Activated CD4-positive, alpha-beta memory T cell treated with anti-CD3 and anti-CD28 coated beads for 36 hours (primary cell): ENCODE measurements around the gene PARVB. TPM values are rescaled to one million over a fixed set of nuclear protein-coding genes. Genes with fewer than 3 reads are reported as not detected.

Source experiments
- CTCF ChIA-PET: fragments of 350-600 bp; sonication (Branson Sonifier 250); formaldehyde crosslinking; loops from one replicate; lab custom pipeline; 2021; ENCODE audit warnings: antibody characterized with exemption, inconsistent platforms; lab: Charles Lee
- POLR2A ChIA-PET: fragments of 350-600 bp; sonication (Branson Sonifier 250); formaldehyde crosslinking; loops from one replicate; lab custom pipeline; 2021; ENCODE audit warnings: antibody characterized with exemption; lab: Charles Lee
- DNase-seq: peaks from one replicate; pipeline ENCODE4 v3.0.0-alpha.2; 2020
- H3K27ac Mint-ChIP-seq: one replicate; pipeline ENCODE4 v1.8.0; 2021; ENCODE audit warnings: mixed read lengths
- H3K27me3 Mint-ChIP-seq: one replicate; pipeline ENCODE4 v1.8.0; 2021; ENCODE audit warnings: mixed read lengths
- H3K36me3 Mint-ChIP-seq: one replicate; pipeline ENCODE4 v1.8.0; 2021; ENCODE audit warnings: mixed read lengths
- H3K4me1 Mint-ChIP-seq: one replicate; pipeline ENCODE4 v1.8.0; 2021; ENCODE audit warnings: low read depth, mixed read lengths
- H3K4me3 Mint-ChIP-seq: one replicate; pipeline ENCODE4 v1.8.0; 2021; ENCODE audit warnings: mild to moderate bottlenecking, mixed read lengths
- H3K9me3 Mint-ChIP-seq: one replicate; pipeline ENCODE4 v1.8.0; 2021; ENCODE audit warnings: mixed read lengths
- intact Hi-C: fragments of 100-400 bp; cut with micrococcal nuclease; formaldehyde crosslinking; loops from one replicate; pipeline ENCODE4 v1.15.1; 2023
- total RNA-seq, 2 experiments: library from RNA; stranded (reverse); gene quantifications; one replicate each; pipeline ENCODE4 v1.2.3, GENCODE V29; 2021

Gene PARVB
- total RNA-seq, 2 experiments from 2014 or later: 77.8 to 82.8 TPM

DNA sequence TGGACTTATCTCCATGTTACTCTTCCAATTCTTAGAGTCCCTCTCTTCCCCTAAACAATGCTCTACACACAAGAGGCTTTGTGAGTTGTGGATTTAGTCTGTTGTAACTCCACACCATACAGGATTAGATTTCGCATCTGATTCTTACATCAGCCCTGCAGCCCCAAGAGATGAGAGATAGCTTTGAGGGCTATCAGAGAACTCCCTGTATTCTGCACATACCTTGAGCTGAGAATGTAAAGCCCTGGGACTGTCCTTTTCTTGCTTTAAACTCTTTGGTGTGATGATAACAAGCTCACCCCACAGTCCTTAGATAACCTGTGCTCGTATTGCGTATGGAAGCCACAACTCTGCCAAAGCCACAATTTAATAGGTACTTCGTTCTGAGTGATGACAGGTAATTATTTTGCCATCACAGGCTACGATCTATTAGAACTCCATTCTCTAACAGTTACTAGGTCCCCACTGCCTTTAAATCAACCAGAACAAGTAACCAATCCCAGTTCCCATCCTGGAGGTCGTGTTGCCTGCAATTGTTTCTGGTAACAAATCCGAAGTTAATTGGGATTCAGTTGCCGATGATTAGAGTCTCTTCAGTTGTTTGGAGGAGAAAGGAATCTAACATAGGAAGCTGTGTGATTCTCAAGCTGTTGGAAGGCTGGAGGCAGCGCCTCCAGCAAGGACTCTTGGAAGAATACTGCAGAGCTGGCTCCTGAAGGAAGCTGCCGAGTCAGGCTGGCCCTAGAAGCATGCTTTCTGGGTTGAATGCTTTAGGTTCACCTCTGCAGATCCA is 155.3 kb downstream of the PARVB start:
- POLR2A ChIA-PET: interaction anchor here (0.6 kb wide), 1 partner anchor 14 kb away, joined by 3 read pairs; no protein-coding TSS in a partner anchor
- CTCF ChIA-PET: no interaction called here
- intact Hi-C loops: no loop called here
- peaks cover 5% of the 10 kb centered on the region for H3K36me3 Mint-ChIP-seq
- H3K4me1 Mint-ChIP-seq: peaks cover 19% of the 10 kb centered on the region
- no peak overlapping the region for H3K27ac Mint-ChIP-seq
- H3K4me3 Mint-ChIP-seq: no peak overlapping the region
- DNase-seq: no peak
- H3K27me3 Mint-ChIP-seq: no peaks in the 10 kb centered on the region
- no peaks in the 10 kb centered on the region for H3K9me3 Mint-ChIP-seq

DNA sequence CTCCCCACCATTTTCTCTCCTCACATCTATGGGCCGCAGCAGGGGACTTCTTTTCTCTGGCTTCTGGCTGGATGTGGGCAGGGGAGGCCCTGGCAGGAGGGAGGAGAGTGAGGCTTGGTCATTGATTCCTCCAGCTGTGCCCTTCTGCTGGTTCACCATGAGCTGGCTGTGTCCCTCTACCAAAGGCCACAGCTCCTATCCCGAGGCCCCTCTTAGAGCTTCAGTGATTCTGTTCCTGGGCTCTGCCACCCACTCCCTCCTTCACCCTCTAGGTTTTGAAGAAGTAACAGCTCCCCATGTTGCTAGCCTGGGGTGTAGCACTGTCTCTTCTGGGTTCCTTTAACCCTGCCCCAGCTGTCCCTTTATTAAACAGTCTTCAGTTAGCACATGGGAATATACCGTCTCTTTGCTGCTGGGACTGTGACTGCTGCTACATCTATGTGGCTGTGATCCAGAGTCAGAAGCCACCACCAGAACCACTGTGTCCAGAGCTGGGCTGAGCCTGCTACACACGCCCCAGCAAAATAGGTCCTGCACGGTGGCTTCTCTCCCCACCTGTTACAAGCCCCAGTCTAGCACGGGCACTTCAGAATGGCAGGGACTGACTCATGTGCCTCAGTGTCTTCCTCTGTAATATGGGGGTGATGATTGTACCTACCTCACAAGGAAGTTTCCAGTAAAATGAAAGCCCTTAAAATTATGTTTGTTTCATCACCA is 156.0 kb downstream of the PARVB start:
- Mint-ChIP-seq H3K4me1 (peaks cover 22% of the 10 kb centered on the region), H3K9me3 (no peaks in the 10 kb centered on the region), H3K27ac (no peak overlapping the region), H3K4me3 (peak overlapping the region; percentile 86), H3K27me3 (no peaks in the 10 kb centered on the region), H3K36me3 (peaks cover 5% of the 10 kb centered on the region)
- intact Hi-C loops: loop anchor here (5.0 kb wide), 2 partner anchors 188 to 502 kb away; no protein-coding TSS in a partner anchor
- POLR2A ChIA-PET: interaction anchor here (0.6 to 3.4 kb wide), 3 partner anchors 11 to 156 kb away, joined by 3 to 13 read pairs (median 5); partner anchors contain the start of gene PARVB
- CTCF ChIA-PET: no interaction called here
- DNase-seq: no peak

DNA sequence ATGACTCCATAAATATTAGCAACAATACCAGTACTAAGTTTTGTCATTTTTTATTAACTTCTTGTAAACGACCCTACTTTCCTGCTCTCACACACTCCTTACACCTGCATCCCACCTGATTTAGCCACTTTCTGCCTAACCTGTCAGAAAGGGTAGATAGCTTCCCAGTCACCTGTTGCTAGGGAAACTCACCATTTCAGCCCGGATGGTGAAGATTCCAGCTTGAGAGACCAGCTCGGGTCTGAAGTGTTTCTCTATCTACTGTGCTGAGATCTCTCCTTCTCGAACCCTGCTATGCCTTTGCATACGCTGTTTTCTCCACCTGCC is 156.6 kb downstream of the PARVB start, which contains the start of gene PARVG:
PARVG (plus strand) TSS at position 220 of the 327 bp plus-strand sequence. CDS start 2,405 bp downstream, outside the sequence.
- peak within 1 kb of the TSS; percentile 89 for H3K27ac Mint-ChIP-seq
- POLR2A ChIA-PET: interaction anchor here (1.4 to 3.4 kb wide), 2 partner anchors 10 to 157 kb away, joined by 5 to 13 read pairs; partner anchors contain the start of gene PARVB
- peaks cover 23% of the 10 kb centered on the region for H3K4me1 Mint-ChIP-seq
- peak; percentile 44 for DNase-seq
- H3K4me3 Mint-ChIP-seq: peak within 1 kb of the TSS; percentile 86
- intact Hi-C loops: loop anchor here (5.0 kb wide), 2 partner anchors 188 to 502 kb away; no protein-coding TSS in a partner anchor
- CTCF ChIA-PET: interaction anchor here (0.9 to 1.4 kb wide), 4 partner anchors 14 to 188 kb away, joined by 3 to 5 read pairs (median 3); no protein-coding TSS in a partner anchor
- no peaks in the 10 kb centered on the region for H3K27me3 Mint-ChIP-seq
- H3K36me3 Mint-ChIP-seq: peaks cover 5% of the 10 kb centered on the region
- no peaks in the 10 kb centered on the region for H3K9me3 Mint-ChIP-seq

DNA sequence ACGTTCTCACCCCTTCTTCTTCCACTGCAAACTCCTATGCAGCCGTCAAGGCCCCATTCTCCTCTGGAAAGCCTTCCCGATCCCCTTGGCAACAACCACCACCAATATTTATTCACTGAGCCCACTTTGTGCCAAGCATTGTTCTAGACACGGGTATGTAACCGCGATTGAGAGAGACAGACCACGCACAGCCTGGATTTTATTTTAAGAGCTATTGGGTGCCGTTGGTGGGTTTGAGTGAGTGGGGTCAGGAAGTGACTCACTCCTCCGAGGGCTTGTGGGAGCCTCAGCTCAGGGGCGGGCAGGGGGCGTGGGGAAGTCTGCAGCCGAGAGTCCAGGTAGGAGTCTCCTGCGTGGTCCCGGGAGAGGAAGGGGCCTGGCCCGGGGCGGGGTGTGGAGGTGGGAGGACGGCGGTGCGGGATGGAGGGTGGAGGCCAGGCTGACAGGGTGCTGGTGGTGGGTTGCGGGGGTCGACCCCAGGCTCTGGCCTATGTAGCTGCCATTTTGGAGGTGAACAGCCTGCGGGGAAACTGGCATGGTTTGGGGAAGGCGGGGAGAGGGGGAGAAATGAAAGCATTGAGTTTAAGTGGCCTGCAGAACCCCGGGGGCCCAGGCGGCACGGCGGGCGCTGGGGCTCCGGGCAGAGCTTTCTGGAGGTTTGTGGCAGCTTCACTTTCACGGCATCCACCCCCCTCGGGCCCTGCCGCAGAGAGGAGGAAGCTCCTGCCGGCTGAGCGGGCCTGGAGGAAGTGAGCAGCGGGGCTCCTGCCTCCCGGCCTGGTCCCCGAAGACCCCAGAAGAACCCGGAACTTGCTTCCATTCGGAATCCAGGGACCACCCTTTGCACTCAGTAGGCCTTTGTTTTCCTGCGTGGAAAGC is 157.2 kb downstream of the PARVB start:
- peak; percentile 78 for DNase-seq
- Mint-ChIP-seq H3K27ac (peak overlapping the region; percentile 89), H3K27me3 (no peaks in the 10 kb centered on the region), H3K9me3 (no peaks in the 10 kb centered on the region), H3K4me3 (peak overlapping the region; percentile 86), H3K36me3 (peaks cover 5% of the 10 kb centered on the region), H3K4me1 (peaks cover 23% of the 10 kb centered on the region)
- ChIA-PET CTCF (interaction anchor here (0.6 to 1.4 kb wide), 6 partner anchors 14 to 216 kb away, joined by 3 to 5 read pairs (median 3); no protein-coding TSS in a partner anchor), POLR2A (interaction anchor here (0.8 to 3.4 kb wide), 5 partner anchors 10 to 157 kb away, joined by 3 to 13 read pairs (median 4); partner anchors contain the start of gene PARVB)
- intact Hi-C loops: loop anchor here (5.0 kb wide), 2 partner anchors 189 to 501 kb away; no protein-coding TSS in a partner anchor

DNA sequence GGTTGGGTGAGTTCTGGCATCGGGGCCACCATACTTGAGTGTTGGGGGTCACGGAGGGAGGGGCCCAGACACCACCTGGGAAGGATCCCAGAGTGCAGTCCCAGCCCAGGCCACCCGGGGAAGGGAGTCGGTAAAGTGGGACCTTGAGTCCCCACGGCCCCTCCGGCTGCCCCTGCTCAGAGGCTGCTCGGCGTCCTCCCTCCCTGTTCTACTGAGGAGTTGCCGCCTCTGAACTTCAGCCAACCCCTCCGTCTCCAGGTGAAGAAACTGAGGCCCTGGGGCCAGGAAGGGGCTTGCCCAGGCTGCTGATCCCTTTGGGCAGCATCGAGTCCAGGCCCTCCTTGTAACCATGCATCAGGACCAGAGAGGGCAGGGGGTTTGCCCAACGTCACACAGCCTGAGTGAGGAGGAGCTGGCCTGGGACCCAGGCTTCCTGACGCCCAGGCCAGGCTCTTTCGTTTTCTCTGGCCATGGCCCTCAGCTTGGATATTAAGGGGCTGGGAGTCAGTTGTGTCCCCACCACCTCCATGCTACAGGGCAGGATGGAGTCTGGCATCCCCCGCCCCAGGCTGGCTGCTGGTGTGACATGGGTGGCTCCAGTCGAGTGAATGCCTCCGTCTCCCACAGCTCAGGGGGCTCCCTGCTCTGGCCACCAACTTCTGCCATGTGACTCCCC is 157.9 kb downstream of the PARVB start:
- CTCF ChIA-PET: interaction anchor here (0.7 to 1.7 kb wide), 5 partner anchors 15 to 189 kb away, joined by 3 to 7 read pairs (median 3); no protein-coding TSS in a partner anchor
- Mint-ChIP-seq H3K27me3 (no peaks in the 10 kb centered on the region), H3K9me3 (no peaks in the 10 kb centered on the region), H3K4me3 (peak overlapping the region; percentile 86), H3K27ac (peak overlapping the region; percentile 89), H3K4me1 (peaks cover 23% of the 10 kb centered on the region), H3K36me3 (peaks cover 5% of the 10 kb centered on the region)
- intact Hi-C loops: loop anchor here (1.0 to 5.0 kb wide), 3 partner anchors 9 to 500 kb away; no protein-coding TSS in a partner anchor
- DNase-seq: peak; percentile 44
- POLR2A ChIA-PET: interaction anchor here (0.8 to 3.4 kb wide), 4 partner anchors 9 to 45 kb away, joined by 3 to 13 read pairs (median 4); no protein-coding TSS in a partner anchor

DNA sequence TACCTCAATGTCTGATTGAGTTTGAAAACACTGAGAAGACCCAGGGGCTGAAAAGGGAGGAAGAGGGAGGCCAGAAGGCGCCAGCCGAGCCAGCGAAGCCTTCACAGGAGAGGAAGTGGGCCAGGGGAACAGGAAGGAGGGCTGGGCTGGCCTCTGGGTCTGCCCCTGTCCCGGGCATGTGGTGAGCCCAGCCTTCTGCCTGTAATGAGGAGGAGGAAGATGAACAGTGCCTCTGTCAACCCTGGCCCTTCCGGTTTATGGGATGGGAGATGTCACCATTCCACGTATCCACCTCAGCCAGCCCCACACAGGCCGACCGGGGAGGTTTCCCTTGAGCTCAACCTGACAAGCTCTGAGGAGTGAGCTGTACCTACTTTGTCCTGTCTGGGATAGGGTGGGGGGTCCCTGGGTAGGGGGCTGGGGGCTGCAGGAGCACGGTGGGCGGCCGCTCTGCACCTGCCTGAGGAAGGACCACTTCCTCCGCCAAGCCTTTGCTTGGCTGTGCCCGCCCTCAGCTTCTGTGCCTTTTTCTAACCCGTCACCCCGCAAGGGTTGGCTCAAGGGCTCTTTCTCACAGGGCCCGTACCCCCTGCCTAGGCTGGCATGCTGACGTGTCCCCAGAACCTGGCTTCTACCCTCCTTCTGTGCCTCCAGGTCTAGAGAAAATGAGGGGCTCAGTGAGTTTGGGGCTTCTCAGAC is 158.6 kb downstream of the PARVB start:
- DNase-seq: peak; percentile 74
- Mint-ChIP-seq H3K9me3 (no peaks in the 10 kb centered on the region), H3K4me3 (peak overlapping the region; percentile 86), H3K36me3 (peaks cover 5% of the 10 kb centered on the region), H3K27ac (peak overlapping the region; percentile 89), H3K4me1 (peaks cover 23% of the 10 kb centered on the region), H3K27me3 (no peaks in the 10 kb centered on the region)
- intact Hi-C loops: loop anchor here (1.0 to 5.0 kb wide), 3 partner anchors 9 to 500 kb away; no protein-coding TSS in a partner anchor
- ChIA-PET CTCF (interaction anchor here (0.9 to 1.7 kb wide), 3 partner anchors 13 to 189 kb away, joined by 3 to 7 read pairs (median 3); no protein-coding TSS in a partner anchor), POLR2A (interaction anchor here (0.5 to 3.4 kb wide), 3 partner anchors 8 to 1369 kb away, joined by 3 to 13 read pairs (median 3); no protein-coding TSS in a partner anchor)

DNA sequence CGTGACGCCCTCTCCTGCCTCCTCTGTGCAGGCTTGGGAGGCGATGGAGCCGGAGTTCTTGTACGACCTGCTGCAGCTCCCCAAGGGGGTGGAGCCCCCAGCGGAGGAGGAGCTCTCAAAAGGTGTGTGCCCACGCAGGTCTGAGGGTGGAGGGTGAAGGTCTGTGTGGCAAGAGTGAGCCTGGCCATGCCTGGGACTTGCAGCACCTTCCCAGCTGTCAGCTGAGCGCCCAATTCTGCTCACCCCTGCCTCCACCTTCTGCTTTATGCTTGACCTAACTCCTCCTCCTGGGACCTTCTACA is 159.1 kb downstream of the PARVB start:
- ChIA-PET CTCF (interaction anchor here (1.0 to 1.7 kb wide), 2 partner anchors 13 to 190 kb away, joined by 3 to 7 read pairs; no protein-coding TSS in a partner anchor), POLR2A (interaction anchor here (0.5 to 3.4 kb wide), 2 partner anchors 8 to 1369 kb away, joined by 3 to 13 read pairs; no protein-coding TSS in a partner anchor)
- H3K4me3 Mint-ChIP-seq: peak overlapping the region; percentile 86
- no peaks in the 10 kb centered on the region for H3K9me3 Mint-ChIP-seq
- DNase-seq: no peak
- intact Hi-C loops: loop anchor here (5.0 kb wide), 2 partner anchors 191 to 499 kb away; no protein-coding TSS in a partner anchor
- peaks cover 5% of the 10 kb centered on the region for H3K36me3 Mint-ChIP-seq
- H3K4me1 Mint-ChIP-seq: peaks cover 23% of the 10 kb centered on the region
- H3K27ac Mint-ChIP-seq: peak overlapping the region; percentile 39
- H3K27me3 Mint-ChIP-seq: no peaks in the 10 kb centered on the region

DNA sequence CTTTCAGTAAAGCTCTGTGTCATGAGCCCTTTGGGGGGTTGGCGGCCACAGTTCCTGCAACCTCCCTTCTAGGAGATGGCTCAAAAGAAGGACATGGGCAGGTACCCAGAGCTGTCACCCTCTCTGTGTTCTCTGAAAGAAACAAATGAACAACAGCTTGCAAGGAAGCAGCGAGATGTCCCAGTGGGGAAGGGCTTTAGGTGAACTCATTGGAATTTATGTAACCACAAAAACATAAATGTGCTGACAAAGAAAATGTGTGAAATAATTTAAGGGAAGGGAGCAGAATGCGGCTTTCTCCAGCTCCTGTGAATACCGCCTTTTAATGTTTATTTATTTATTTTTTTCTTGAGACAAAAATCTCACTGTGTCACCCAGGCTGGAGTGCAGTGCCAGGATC is 159.9 kb downstream of the PARVB start:
- Mint-ChIP-seq H3K4me1 (peaks cover 23% of the 10 kb centered on the region), H3K27ac (no peak overlapping the region), H3K4me3 (no peak overlapping the region), H3K27me3 (no peaks in the 10 kb centered on the region), H3K36me3 (peaks cover 5% of the 10 kb centered on the region), H3K9me3 (no peaks in the 10 kb centered on the region)
- ChIA-PET POLR2A (no interaction called here), CTCF (no interaction called here)
- intact Hi-C loops: loop anchor here (5.0 kb wide), 2 partner anchors 192 to 498 kb away; no protein-coding TSS in a partner anchor
- DNase-seq: no peak

DNA sequence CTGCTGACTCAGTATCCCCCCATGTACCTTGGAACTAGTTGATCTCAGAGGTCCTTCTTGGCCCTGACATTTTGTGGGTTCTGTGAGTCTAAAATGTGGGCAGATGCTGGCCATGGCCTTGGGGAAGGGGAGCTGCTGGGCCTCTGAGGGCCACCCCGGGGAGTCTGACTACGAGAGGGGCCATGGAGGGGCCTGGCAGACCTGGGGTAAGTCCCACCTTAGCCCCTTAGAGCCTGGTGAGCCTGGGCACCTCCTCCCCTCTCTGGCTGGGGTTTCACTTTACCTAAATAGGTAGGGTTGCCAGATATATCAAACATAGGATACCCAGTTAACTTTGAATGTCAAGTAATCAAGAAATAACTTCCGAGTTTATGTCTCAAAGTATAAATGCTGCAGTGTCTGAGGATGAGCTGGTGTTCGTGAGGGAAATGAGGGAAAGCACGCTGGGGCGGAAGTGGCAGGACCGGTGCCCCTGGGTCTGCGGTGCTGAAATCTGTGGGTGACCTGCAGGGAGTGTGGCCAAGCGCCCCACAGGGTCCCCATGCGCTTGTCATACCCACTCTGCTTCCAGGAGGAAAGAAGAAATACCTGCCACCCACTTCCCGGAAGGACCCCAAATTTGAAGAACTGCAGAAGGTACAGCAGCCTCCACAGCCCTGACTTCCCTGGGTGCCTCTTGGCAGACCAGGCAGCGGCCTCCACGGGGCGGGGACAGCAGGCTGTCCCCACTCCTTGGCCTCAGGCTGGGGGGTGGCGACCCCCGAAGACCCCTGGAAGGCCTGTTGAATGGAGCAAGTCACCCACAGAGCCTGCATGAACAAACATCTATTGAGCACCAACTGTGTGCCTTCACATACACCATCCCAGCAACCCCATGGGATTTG is 161.4 kb downstream of the PARVB start:
- H3K36me3 Mint-ChIP-seq: peaks cover 5% of the 10 kb centered on the region
- no peak for DNase-seq
- H3K27me3 Mint-ChIP-seq: no peaks in the 10 kb centered on the region
- peaks cover 20% of the 10 kb centered on the region for H3K4me1 Mint-ChIP-seq
- intact Hi-C loops: no loop called here
- CTCF ChIA-PET: no interaction called here
- POLR2A ChIA-PET: no interaction called here
- H3K27ac Mint-ChIP-seq: no peak overlapping the region
- H3K4me3 Mint-ChIP-seq: no peak overlapping the region
- H3K9me3 Mint-ChIP-seq: no peaks in the 10 kb centered on the region
